Loucy (cell line): ENCODE measurements around the gene STXBP2.

Source experiments
- CTCF ChIP-seq: fragments of 200-600 bp; sonication (generic); conservative IDR thresholded peaks from 2 replicates; pipeline ENCODE4 v1.5.1; 2014; ENCODE audit warnings: mild to moderate bottlenecking, antibody characterized with exemption, low read length
- EZH2phosphoT487 ChIP-seq: fragments of 200-600 bp; IDR thresholded peaks from 2 replicates; pipeline ENCODE4 v1.6.1; 2018; ENCODE audit warnings: antibody characterized with exemption, mild to moderate bottlenecking, moderate library complexity, borderline replicate concordance

GRCh38 chr19:7619671-7620441 is 17.1 kb upstream of the STXBP2 start:
- TF ChIP-seq CTCF (no peak), EZH2phosphoT487 (no peak)
